ENCODE results near the gene CMKLR1.

DNA sequence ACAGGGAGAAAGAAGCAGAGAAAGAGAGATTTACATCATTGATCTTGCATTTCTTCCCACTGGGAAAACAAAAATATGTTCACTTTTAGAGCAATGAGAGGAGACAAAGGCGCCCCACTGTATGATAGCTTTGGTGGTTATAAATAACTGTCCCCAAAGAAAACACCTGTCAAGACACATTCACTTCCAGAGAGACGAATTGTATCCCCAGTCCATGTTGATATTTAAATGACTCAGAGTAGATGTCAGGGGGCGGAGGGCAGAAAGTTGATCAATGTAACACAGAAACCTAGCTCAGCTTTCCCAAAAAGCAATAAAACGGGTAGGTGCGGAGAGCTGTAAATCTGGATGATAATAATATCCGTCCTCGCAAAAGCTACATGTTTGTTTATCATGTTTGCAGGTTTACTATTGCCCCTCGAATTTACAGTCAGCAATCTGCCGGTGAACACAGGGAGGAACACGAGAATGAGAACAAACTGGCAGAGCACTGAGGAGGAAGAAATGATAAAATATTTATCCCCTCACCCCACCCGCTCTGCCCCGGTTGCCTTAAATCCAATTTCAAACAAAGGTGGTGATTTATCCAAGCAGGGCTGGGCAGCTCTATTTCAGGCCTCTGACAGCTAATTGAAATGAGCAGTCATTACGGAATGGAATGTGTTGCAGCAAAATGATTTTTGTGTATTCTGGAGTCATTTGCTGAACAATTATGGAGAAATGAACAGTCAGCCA lies 84.4 kb downstream of the CMKLR1 start:
- TF ChIP-seq ZNF263 (CRISPR knock-in tag; IDR thresholded peaks at IDR 0.05; ENCODE audit: borderline replicate concordance) (no peak), CTCF (IDR thresholded peaks at IDR 0.05 in 2 of 3, conservative IDR thresholded peaks at IDR 0.05 in 1 of 3; ENCODE audit: insufficient read depth in 2 of 3, low read depth in 1 of 3, low read length in 3 of 3) (no peak), ZNF274 (IDR thresholded peaks at IDR 0.05; ENCODE audit: borderline replicate concordance, low read depth, low read length) (no peak), CREB1 (IDR thresholded peaks at IDR 0.05) (no peak), CREB1 (CRISPR knock-in tag; IDR thresholded peaks at IDR 0.05) (no peak), FOSL1 (tag; conservative IDR thresholded peaks at IDR 0.05) (no peak), ZNF174 (CRISPR knock-in tag; IDR thresholded peaks at IDR 0.05) (no peak), U2AF2 (optimal IDR thresholded peaks at IDR 0.05; ENCODE audit: low read depth, low read length) (no peak), RBM39 (optimal IDR thresholded peaks at IDR 0.05; ENCODE audit: low read depth, low read length) (no peak), ELF1 (tag; IDR thresholded peaks at IDR 0.05) (no peak)

Measured in K562 (cell line).